SK-N-SH (cell line): ENCODE data around the gene RAPGEF2. TPM values are rescaled to one million over a fixed set of nuclear protein-coding genes. Genes with fewer than 3 reads are reported as not detected.

ENCODE experiments used
- CTCF ChIA-PET: fragments of 300-600, 350-600 bp; formaldehyde crosslinking; extraction: SDS; loops from one replicate; lab custom pipeline; 2021; lab: Yijun Ruan, JAX
- POLR2A ChIA-PET: fragments of 350-600 bp; sonication (Branson Sonifier 250); formaldehyde crosslinking; extraction: SDS; loops from one replicate; lab custom pipeline; 2020; ENCODE audit warnings: antibody characterized with exemption, inconsistent platforms; lab: Yijun Ruan, JAX
- DNase-seq: peaks from one replicate; pipeline ENCODE4 v3.0.0; 2012
- H2AFZ ChIP-seq: fragments of 200-600 bp; sonication (generic); 2 replicates; pipeline ENCODE4 v1.8.1; 2016; ENCODE audit warnings: antibody characterized with exemption, mild to moderate bottlenecking, low read depth
- H3F3A ChIP-seq: fragments of 200-600 bp; sonication (generic); replicated peaks from 2 replicates; pipeline ENCODE3; 2016; ENCODE audit warnings: antibody characterized with exemption, mild to moderate bottlenecking; ENCODE audit not compliant: insufficient read depth
- H3K27ac ChIP-seq, 2 experiments: fragments of 200-500 bp in 1 of 2; fragments of 200-600 bp in 1 of 2; sonication (Bioruptor generic) in 1 of 2; sonication (generic), shearing (Covaris generic) in 1 of 2; 2 replicates each; pipeline versions ENCODE4 v1.5.1 to v1.6.1; 2014 to 2016; ENCODE audit warnings: low read depth in 2 of 2, inconsistent platforms in 1 of 2, low read length in 1 of 2, mild to moderate bottlenecking in 1 of 2, mixed read lengths in 1 of 2
- H3K27me3 ChIP-seq: fragments of 200-600 bp; sonication (generic), shearing (Covaris generic); 2 replicates; pipeline ENCODE4 v1.6.1; 2016; ENCODE audit warnings: mixed run types; ENCODE audit not compliant: insufficient read depth
- H3K36me3 ChIP-seq, 2 experiments: fragments of 200-500 bp in 1 of 2; fragments of 200-600 bp in 1 of 2; sonication (Bioruptor generic) in 1 of 2; sonication (generic) in 1 of 2; replicated peaks in 1 of 2; 2 replicates each; pipeline versions ENCODE3 to v1.5.1; 2014 to 2016; ENCODE audit warnings: low read length in 1 of 2, mild to moderate bottlenecking in 1 of 2; ENCODE audit not compliant: insufficient read depth in 2 of 2, control insufficient read depth in 1 of 2
- H3K4me1 ChIP-seq, 2 experiments: fragments of 200-500 bp in 1 of 2; fragments of 200-600 bp in 1 of 2; sonication (Bioruptor generic) in 1 of 2; sonication (generic), shearing (Covaris generic) in 1 of 2; 2 replicates each; pipeline versions ENCODE4 v1.5.1 to v1.6.1; 2014 to 2016; ENCODE audit warnings: low read depth in 1 of 2, low read length in 1 of 2, mixed run types in 1 of 2; ENCODE audit not compliant: insufficient read depth in 2 of 2, control insufficient read depth in 1 of 2
- H3K4me2 ChIP-seq: fragments of 200-600 bp; sonication (generic), shearing (Covaris generic); 2 replicates; pipeline ENCODE4 v1.6.1; 2017; ENCODE audit warnings: mixed run types
- H3K4me3 ChIP-seq, 2 experiments: fragments of 200-500 bp in 1 of 2; fragments of 200-600 bp in 1 of 2; sonication (Bioruptor generic) in 1 of 2; sonication (generic), shearing (Covaris generic) in 1 of 2; 2 replicates each; pipeline versions ENCODE4 v1.5.1 to v1.8.1; 2014 to 2016; ENCODE audit warnings: low read depth in 2 of 2, inconsistent platforms in 1 of 2, low read length in 1 of 2, mild to moderate bottlenecking in 1 of 2, mixed read lengths in 1 of 2, moderate library complexity in 1 of 2
- H3K79me2 ChIP-seq: fragments of 200-600 bp; sonication (generic); 2 replicates; pipeline ENCODE4 v1.8.1; 2017; ENCODE audit warnings: mild to moderate bottlenecking; ENCODE audit not compliant: insufficient read depth
- H3K9ac ChIP-seq: fragments of 200-600 bp; sonication (generic); 2 replicates; pipeline ENCODE4 v1.6.1; 2017; ENCODE audit warnings: mixed run types
- H3K9me2 ChIP-seq: fragments of 200-600 bp; sonication (generic); 2 replicates; pipeline ENCODE4 v1.6.1; 2017; ENCODE audit warnings: mixed run types
- H3K9me3 ChIP-seq: fragments of 200-600 bp; sonication (generic); 2 replicates; pipeline ENCODE4 v1.6.1; 2017; ENCODE audit warnings: mixed run types, mild to moderate bottlenecking, moderate library complexity
- H4K20me1 ChIP-seq: fragments of 200-600 bp; sonication (generic); 2 replicates; pipeline ENCODE4 v1.6.1; 2017; ENCODE audit warnings: mild to moderate bottlenecking, mixed run types; ENCODE audit not compliant: insufficient read depth
- CHD2 ChIP-seq: fragments of 150-350 bp; IDR thresholded peaks from 2 replicates; pipeline ENCODE4 v1.6.1; 2018; ENCODE audit warnings: low read length; ENCODE audit not compliant: partially characterized antibody
- ELF1 ChIP-seq: IDR thresholded peaks from 2 replicates; pipeline ENCODE4 v1.4.0; 2012
- EZH2phosphoT487 ChIP-seq: fragments of 200-600 bp; sonication (generic); IDR thresholded peaks from 2 replicates; pipeline ENCODE4 v1.6.1; 2017; ENCODE audit warnings: low read depth, mixed run types, mild to moderate bottlenecking, antibody characterized with exemption, moderate library complexity, borderline replicate concordance
- FOXM1 ChIP-seq: IDR thresholded peaks from 2 replicates; pipeline ENCODE4 v1.4.0; 2012; ENCODE audit warnings: low read depth, mild to moderate bottlenecking
- YY1 ChIP-seq: IDR thresholded peaks from 2 replicates; pipeline ENCODE4 v1.4.0; 2012; ENCODE audit warnings: low read depth, mild to moderate bottlenecking
- WGBS: methylation state at CpG from one replicate; pipeline ENCODE4 v1.1.6; 2017; ENCODE audit warnings: low lambda C conversion rate; 5-methylcytosine and 5-hydroxymethylcytosine counted together
- polyA plus RNA-seq, 3 experiments: library from polyadenylated mRNA; depleted of rRNA; stranded (reverse); fragments of >200 nt; gene quantifications; 2 replicates each; pipeline ENCODE4 v1.2.3, GENCODE V29; 2012
- TF ChIP-seq, protein P1 (sequence below): IDR thresholded peaks from 2 replicates; pipeline ENCODE4; 2012
- TF ChIP-seq, protein P2 (sequence below): IDR thresholded peaks from 2 replicates; pipeline ENCODE4 v1.4.0; 2012; ENCODE audit warnings: low read depth, borderline replicate concordance

RAPGEF2 gene
- polyA plus RNA-seq, 1 of the 3 experiments (the other 2 are of a cell fraction), result 19.2 TPM

DNA sequence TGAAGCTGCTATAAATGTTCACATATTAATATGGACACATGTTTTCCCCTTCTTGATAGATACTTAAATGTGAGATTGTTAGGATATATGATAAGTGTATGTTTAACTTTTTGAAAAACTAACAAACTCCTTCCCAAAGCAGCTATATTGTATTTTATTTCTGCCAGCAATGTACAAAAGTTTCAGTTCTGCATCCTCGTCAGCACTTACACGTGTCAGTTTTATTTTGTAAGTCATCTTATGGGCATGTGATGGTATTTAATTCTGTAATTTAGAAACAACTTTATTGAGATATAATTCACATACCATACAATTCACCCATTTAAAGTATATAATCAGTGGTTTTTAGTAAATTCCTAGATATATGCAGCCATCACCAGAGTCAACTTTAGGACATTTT, 31.6 kb downstream of the RAPGEF2 start:
- TF ChIP-seq FOXM1 (no peak), YY1 (no peak), ELF1 (no peak)
- TF ChIP-seq, all 33 proteins: peak for 0
- Histone ChIP-seq H3K27me3 (no peaks in the 10 kb centered on the region), H3F3A (no peaks in the 10 kb centered on the region), H3K79me2 (peaks cover 97% of the 10 kb centered on the region), H3K36me3 (no peaks in the 10 kb centered on the region), H3K9ac (no peak overlapping the region), H3K27ac (no peak overlapping the region), H3K4me3 (no peak overlapping the region), H3K4me2 (no peak overlapping the region), H2AFZ (no peak overlapping the region), H3K9me3 (no peaks in the 10 kb centered on the region), H4K20me1 (peaks cover 41% of the 10 kb centered on the region), H3K9me2 (no peaks in the 10 kb centered on the region), H3K4me1 (peaks cover 0 to 2% of the 10 kb centered on the region in 2 experiments; a peak in 1 of 4 replicates)
- WGBS, result 98% methylated on average over 2 of the region's 2 CpGs
- CTCF ChIA-PET, result interaction anchor here (1.2 kb wide), 1 partner anchor 12 kb away, joined by 3 read pairs; no protein-coding TSS in a partner anchor
- POLR2A ChIA-PET, result no interaction called here
- no peak for DNase-seq

DNA sequence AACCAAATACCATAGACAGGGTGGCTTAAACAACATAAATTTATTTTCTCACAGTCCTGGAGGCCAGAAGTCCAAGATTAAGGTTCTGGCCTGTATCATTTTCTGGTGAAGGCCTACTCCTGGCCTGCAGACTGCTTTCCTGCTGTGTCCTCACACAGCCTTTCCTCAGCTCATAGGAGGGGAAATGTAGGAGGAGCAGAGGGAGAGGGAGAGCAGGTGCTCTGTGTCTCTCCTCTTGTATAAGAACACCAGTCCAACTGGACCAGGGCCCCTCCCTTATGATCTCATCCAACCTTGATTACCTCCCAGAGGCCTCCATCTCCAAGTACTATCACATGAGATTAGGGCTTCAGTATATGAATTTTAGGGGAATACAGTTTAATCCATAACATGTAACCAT, 34.3 kb downstream of the RAPGEF2 start:
- no peak for TF ChIP-seq CHD2
- TF ChIP-seq YY1, result no peak
- TF ChIP-seq FOXM1, result no peak
- Histone ChIP-seq H3K4me3 (no peak overlapping the region), H4K20me1 (peaks cover 52% of the 10 kb centered on the region), H3K27ac (no peak overlapping the region), H2AFZ (no peak overlapping the region), H3K9ac (no peak overlapping the region), H3F3A (no peaks in the 10 kb centered on the region), H3K4me1 (peaks cover 0 to 2% of the 10 kb centered on the region in 2 experiments; a peak in 1 of 4 replicates), H3K4me2 (no peak overlapping the region), H3K27me3 (no peaks in the 10 kb centered on the region), H3K9me2 (no peaks in the 10 kb centered on the region), H3K36me3 (no peaks in the 10 kb centered on the region), H3K79me2 (peaks cover 88% of the 10 kb centered on the region), H3K9me3 (no peaks in the 10 kb centered on the region)
- DNase-seq, result no peak
- ChIA-PET POLR2A (no interaction called here), CTCF (no interaction called here)

DNA sequence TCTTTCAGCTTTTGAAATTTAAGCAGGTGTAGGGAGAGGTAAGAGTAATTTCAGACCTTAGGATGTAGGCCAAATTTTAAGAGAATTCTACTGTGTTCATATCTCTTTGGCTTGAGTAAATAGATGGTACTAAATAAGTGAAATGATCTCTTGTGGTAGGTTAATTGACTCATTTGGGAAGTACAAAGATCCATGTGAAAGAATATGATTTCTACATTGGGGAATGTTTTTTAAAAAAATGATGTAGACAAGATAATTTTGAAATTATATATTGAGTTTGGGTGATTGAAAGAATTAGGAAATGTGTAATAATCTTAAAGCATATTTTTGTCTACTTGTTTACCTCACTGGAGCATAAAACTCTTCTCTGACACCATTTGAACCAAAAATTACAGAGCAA, 35.6 kb downstream of the RAPGEF2 start:
- H3K79me2 ChIP-seq, result peaks cover 87% of the 10 kb centered on the region
- no peak overlapping the region for H3K4me3 ChIP-seq
- no peak overlapping the region for H3K4me2 ChIP-seq
- H3K4me1 ChIP-seq, result peaks cover 0 to 2% of the 10 kb centered on the region in 2 experiments; a peak in 1 of 4 replicates
- no peaks in the 10 kb centered on the region for H3F3A ChIP-seq
- no peaks in the 10 kb centered on the region for H3K27me3 ChIP-seq
- CTCF ChIA-PET, result no interaction called here
- no peaks in the 10 kb centered on the region for H3K36me3 ChIP-seq
- TF ChIP-seq, protein P1, sequence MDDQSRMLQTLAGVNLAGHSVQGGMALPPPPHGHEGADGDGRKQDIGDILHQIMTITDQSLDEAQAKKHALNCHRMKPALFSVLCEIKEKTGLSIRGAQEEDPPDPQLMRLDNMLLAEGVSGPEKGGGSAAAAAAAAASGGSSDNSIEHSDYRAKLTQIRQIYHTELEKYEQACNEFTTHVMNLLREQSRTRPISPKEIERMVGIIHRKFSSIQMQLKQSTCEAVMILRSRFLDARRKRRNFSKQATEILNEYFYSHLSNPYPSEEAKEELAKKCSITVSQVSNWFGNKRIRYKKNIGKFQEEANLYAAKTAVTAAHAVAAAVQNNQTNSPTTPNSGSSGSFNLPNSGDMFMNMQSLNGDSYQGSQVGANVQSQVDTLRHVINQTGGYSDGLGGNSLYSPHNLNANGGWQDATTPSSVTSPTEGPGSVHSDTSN, result no peak
- TF ChIP-seq, protein P2, sequence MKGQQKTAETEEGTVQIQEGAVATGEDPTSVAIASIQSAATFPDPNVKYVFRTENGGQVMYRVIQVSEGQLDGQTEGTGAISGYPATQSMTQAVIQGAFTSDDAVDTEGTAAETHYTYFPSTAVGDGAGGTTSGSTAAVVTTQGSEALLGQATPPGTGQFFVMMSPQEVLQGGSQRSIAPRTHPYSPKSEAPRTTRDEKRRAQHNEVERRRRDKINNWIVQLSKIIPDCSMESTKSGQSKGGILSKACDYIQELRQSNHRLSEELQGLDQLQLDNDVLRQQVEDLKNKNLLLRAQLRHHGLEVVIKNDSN, result no peak
- TF ChIP-seq EZH2phosphoT487, result no peak
- DNase-seq, result no peak
- H3K9me3 ChIP-seq, result no peaks in the 10 kb centered on the region
- H3K9me2 ChIP-seq, result no peaks in the 10 kb centered on the region
- no peak overlapping the region for H3K27ac ChIP-seq
- POLR2A ChIA-PET, result no interaction called here
- no peak overlapping the region for H3K9ac ChIP-seq
- no peak overlapping the region for H2AFZ ChIP-seq
- H4K20me1 ChIP-seq, result peaks cover 61% of the 10 kb centered on the region
